ENCODE results near the gene USP48.
A peak's percentile ranks its signal among the peaks of the same experiment; 100 is the strongest.
"Not testable (repeated sequence)": the region's sequence is repeated elsewhere in the genome, so short reads cannot be mapped to it uniquely, and the experiment has no call there.

USP48 gene

GRCh38 chr1:21677168-21677567 lies 105.8 kb downstream of the USP48 start:
- Histone ChIP-seq H4K91ac (ENCODE audit: low read length) (no peak overlapping the region), H3K27ac (ENCODE audit: low read length, poor library complexity, severe bottlenecking) (no peak overlapping the region), H2AK5ac (ENCODE audit: low read length, severe bottlenecking) (no peak overlapping the region), H3K9ac (ENCODE audit: low read length) (no peak overlapping the region), H3K18ac (ENCODE audit: low read depth in 1 of 2, low read length in 2 of 2) (no peak overlapping the region), H3K9me3 (ENCODE audit: control insufficient read depth, low read length) (no peaks in the 10 kb centered on the region), H2BK5ac (ENCODE audit: low read depth, low read length, poor library complexity, severe bottlenecking) (no peak overlapping the region), H3K4me3 (ENCODE audit: insufficient read depth in 1 of 2, low read depth in 1 of 2, low read length in 2 of 2) (no peak overlapping the region), H3K79me1 (replicated peaks; ENCODE audit: low read length, poor library complexity, severe bottlenecking) (peaks cover 3% of the 10 kb centered on the region), H3K36me3 (ENCODE audit: control insufficient read depth in 1 of 2, insufficient read depth in 2 of 2, low read depth in 1 of 2, low read length in 2 of 2) (peaks cover 10 to 51% of the 10 kb centered on the region in 2 experiments), H3K4me1 (ENCODE audit: control insufficient read depth, insufficient read depth, low read depth, low read length) (peaks cover 14% of the 10 kb centered on the region), H2AFZ (ENCODE audit: low read depth, low read length) (no peak overlapping the region), H4K8ac (ENCODE audit: low read length) (no peak overlapping the region), H2BK120ac (ENCODE audit: low read depth, low read length) (no peak overlapping the region), H3K23ac (ENCODE audit: low read length in 2 of 2) (no peak overlapping the region), H3K27me3 (ENCODE audit: control insufficient read depth in 1 of 2, insufficient read depth in 1 of 2, low read length in 2 of 2) (peaks cover 0 to 4% of the 10 kb centered on the region in 2 experiments), H3K4ac (ENCODE audit: low read depth in 1 of 2, low read length in 2 of 2) (no peak overlapping the region), H2BK15ac (ENCODE audit: low read depth, poor library complexity, severe bottlenecking) (no peak overlapping the region), H3K14ac (ENCODE audit: low read length in 2 of 2) (no peak overlapping the region), H2BK12ac (ENCODE audit: low read length in 2 of 2) (no peak overlapping the region), H3K4me2 (ENCODE audit: low read length, poor library complexity, severe bottlenecking) (no peak overlapping the region)
- whole genome bisulfite sequencing = 97% methylated on average over 5 of the region's 6 CpGs
- DNase-seq = no peak

DNA sequence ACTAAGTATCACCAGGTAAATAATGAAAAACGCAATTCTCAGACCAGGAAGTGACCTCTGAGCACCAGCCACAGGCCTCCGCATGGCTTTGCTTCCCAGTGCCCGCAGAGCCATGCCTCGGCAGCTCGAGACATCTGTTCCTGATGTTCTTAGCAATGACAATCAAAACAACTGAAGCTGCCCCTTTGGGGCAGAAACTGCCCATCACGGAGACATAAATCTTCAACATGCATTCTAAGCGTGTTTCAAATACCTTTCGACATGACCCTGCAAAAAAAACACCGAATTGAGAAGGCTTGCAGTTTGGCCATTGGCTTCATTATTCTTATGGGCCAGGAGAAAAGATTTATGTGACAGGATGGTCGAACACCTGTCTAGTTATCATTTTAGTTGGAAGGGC lies 108.0 kb downstream of the USP48 start:
- Histone ChIP-seq H3K79me1 (replicated peaks; ENCODE audit: low read length, poor library complexity, severe bottlenecking) (peaks cover 3% of the 10 kb centered on the region), H3K27ac (ENCODE audit: low read length, poor library complexity, severe bottlenecking) (no peak overlapping the region), H2BK15ac (ENCODE audit: low read depth, poor library complexity, severe bottlenecking) (no peak overlapping the region), H3K36me3 (ENCODE audit: control insufficient read depth in 1 of 2, insufficient read depth in 2 of 2, low read depth in 1 of 2, low read length in 2 of 2) (peaks cover 6 to 37% of the 10 kb centered on the region in 2 experiments), H3K23ac (ENCODE audit: low read length in 2 of 2) (no peak overlapping the region), H2BK120ac (ENCODE audit: low read depth, low read length) (no peak overlapping the region), H3K4me2 (ENCODE audit: low read length, poor library complexity, severe bottlenecking) (no peak overlapping the region), H3K14ac (ENCODE audit: low read length in 2 of 2) (no peak overlapping the region), H2BK12ac (ENCODE audit: low read length in 2 of 2) (no peak overlapping the region), H3K4ac (ENCODE audit: low read depth in 1 of 2, low read length in 2 of 2) (no peak overlapping the region), H3K4me1 (ENCODE audit: control insufficient read depth, insufficient read depth, low read depth, low read length) (peaks cover 16% of the 10 kb centered on the region), H3K27me3 (ENCODE audit: control insufficient read depth in 1 of 2, insufficient read depth in 1 of 2, low read length in 2 of 2) (peaks cover 10 to 25% of the 10 kb centered on the region in 2 experiments), H4K91ac (ENCODE audit: low read length) (no peak overlapping the region), H3K18ac (ENCODE audit: low read depth in 1 of 2, low read length in 2 of 2) (no peak overlapping the region), H2BK5ac (ENCODE audit: low read depth, low read length, poor library complexity, severe bottlenecking) (no peak overlapping the region), H2AK5ac (ENCODE audit: low read length, severe bottlenecking) (no peak overlapping the region), H3K9me3 (ENCODE audit: control insufficient read depth, low read length) (no peaks in the 10 kb centered on the region), H2AFZ (ENCODE audit: low read depth, low read length) (no peak overlapping the region), H3K4me3 (ENCODE audit: insufficient read depth in 1 of 2, low read depth in 1 of 2, low read length in 2 of 2) (no peak overlapping the region), H3K9ac (ENCODE audit: low read length) (no peak overlapping the region), H4K8ac (ENCODE audit: low read length) (no peak overlapping the region)
- WGBS = 95% methylated on average over 10 of the region's 10 CpGs
- DNase-seq = no peak

- H3K4me2 ChIP-seq (ENCODE audit: low read length, poor library complexity, severe bottlenecking); H4K91ac ChIP-seq (ENCODE audit: low read length); H2BK120ac ChIP-seq (ENCODE audit: low read depth, low read length); H3K14ac ChIP-seq (ENCODE audit: low read length in 2 of 2); DNase-seq; H3K27ac ChIP-seq (ENCODE audit: low read length, poor library complexity, severe bottlenecking); H2BK15ac ChIP-seq (ENCODE audit: low read depth, poor library complexity, severe bottlenecking); H2BK12ac ChIP-seq (ENCODE audit: low read length in 2 of 2); H2AK5ac ChIP-seq (ENCODE audit: low read length, severe bottlenecking); H2AFZ ChIP-seq (ENCODE audit: low read depth, low read length); H4K8ac ChIP-seq (ENCODE audit: low read length); H3K18ac ChIP-seq (ENCODE audit: low read depth in 1 of 2, low read length in 2 of 2); H3K9me3 ChIP-seq (ENCODE audit: control insufficient read depth, low read length); H3K23ac ChIP-seq (ENCODE audit: low read length in 2 of 2); H3K79me1 ChIP-seq (replicated peaks; ENCODE audit: low read length, poor library complexity, severe bottlenecking); H3K4me3 ChIP-seq (ENCODE audit: insufficient read depth in 1 of 2, low read depth in 1 of 2, low read length in 2 of 2); H3K4ac ChIP-seq (ENCODE audit: low read depth in 1 of 2, low read length in 2 of 2); H2BK5ac ChIP-seq (ENCODE audit: low read depth, low read length, poor library complexity, severe bottlenecking): not testable (repeated sequence)
- Histone ChIP-seq H3K27me3 (ENCODE audit: control insufficient read depth in 1 of 2, insufficient read depth in 1 of 2, low read length in 2 of 2) (peaks cover 19 to 33% of the 10 kb centered on the region in 2 experiments), H3K4me1 (ENCODE audit: control insufficient read depth, insufficient read depth, low read depth, low read length) (peaks cover 25% of the 10 kb centered on the region), H3K36me3 (ENCODE audit: control insufficient read depth in 1 of 2, insufficient read depth in 2 of 2, low read depth in 1 of 2, low read length in 2 of 2) (peaks cover 6 to 27% of the 10 kb centered on the region in 2 experiments), H3K9ac (ENCODE audit: low read length) (peak overlapping the region; percentile 72)
- WGBS = 94% methylated on average over 7 of the region's 7 CpGs
Observed at GRCh38 chr1:21673853-21674252, 109.1 kb downstream of the USP48 start.

DNA sequence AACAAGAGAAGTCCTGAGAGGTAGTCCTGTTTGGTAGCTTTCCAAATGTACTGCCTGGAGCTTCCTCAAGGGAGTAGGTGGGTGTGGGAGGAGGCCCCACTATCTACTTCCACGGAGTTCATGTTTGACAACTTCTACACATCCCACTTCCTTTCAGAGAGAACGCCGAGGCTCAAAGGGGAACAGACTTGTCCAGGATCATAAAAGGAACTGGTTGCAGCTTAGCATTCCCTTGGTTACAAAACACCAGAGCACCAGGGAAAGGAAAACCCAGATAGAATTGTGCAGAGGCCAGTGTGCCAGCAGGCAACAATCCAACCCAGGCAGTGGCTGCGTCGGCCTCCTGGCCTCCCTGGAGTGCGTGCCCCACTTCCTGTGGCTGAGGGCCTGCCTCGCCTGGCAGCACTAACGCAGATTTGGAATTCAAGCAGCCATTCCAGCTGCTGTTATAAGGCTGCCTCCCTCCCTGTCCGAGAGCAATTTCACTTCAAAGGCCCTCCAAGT lies 109.6 kb downstream of the USP48 start:
- Histone ChIP-seq H3K23ac (ENCODE audit: low read length in 2 of 2) (no peak overlapping the region), H3K9ac (ENCODE audit: low read length) (peak overlapping the region; percentile 72), H2BK5ac (ENCODE audit: low read depth, low read length, poor library complexity, severe bottlenecking) (no peak overlapping the region), H3K4me2 (ENCODE audit: low read length, poor library complexity, severe bottlenecking) (no peak overlapping the region), H4K91ac (ENCODE audit: low read length) (no peak overlapping the region), H3K4ac (ENCODE audit: low read depth in 1 of 2, low read length in 2 of 2) (no peak overlapping the region), H3K14ac (ENCODE audit: low read length in 2 of 2) (no peak overlapping the region), H3K27me3 (ENCODE audit: control insufficient read depth in 1 of 2, insufficient read depth in 1 of 2, low read length in 2 of 2) (peaks cover 24 to 38% of the 10 kb centered on the region in 2 experiments), H2AFZ (ENCODE audit: low read depth, low read length) (no peak overlapping the region), H2BK120ac (ENCODE audit: low read depth, low read length) (no peak overlapping the region), H3K9me3 (ENCODE audit: control insufficient read depth, low read length) (no peaks in the 10 kb centered on the region), H4K8ac (ENCODE audit: low read length) (no peak overlapping the region), H2AK5ac (ENCODE audit: low read length, severe bottlenecking) (no peak overlapping the region), H3K4me1 (ENCODE audit: control insufficient read depth, insufficient read depth, low read depth, low read length) (peaks cover 30% of the 10 kb centered on the region), H3K18ac (ENCODE audit: low read depth in 1 of 2, low read length in 2 of 2) (no peak overlapping the region), H3K36me3 (ENCODE audit: control insufficient read depth in 1 of 2, insufficient read depth in 2 of 2, low read depth in 1 of 2, low read length in 2 of 2) (peaks cover 3 to 21% of the 10 kb centered on the region in 2 experiments), H2BK15ac (ENCODE audit: low read depth, poor library complexity, severe bottlenecking) (no peak overlapping the region), H2BK12ac (ENCODE audit: low read length in 2 of 2) (peak overlapping the region in 1 of 2 experiments; percentile 1), H3K4me3 (ENCODE audit: insufficient read depth in 1 of 2, low read depth in 1 of 2, low read length in 2 of 2) (peak overlapping the region in 1 of 2 experiments; percentile 0), H3K27ac (ENCODE audit: low read length, poor library complexity, severe bottlenecking) (no peak overlapping the region), H3K79me1 (replicated peaks; ENCODE audit: low read length, poor library complexity, severe bottlenecking) (peaks cover 3% of the 10 kb centered on the region)
- peak; percentile 30 for DNase-seq
- WGBS = 46% methylated on average over 9 of the region's 9 CpGs
